Measurements from ENCODE around the gene RIC1. TPM values are rescaled to one million over a fixed set of nuclear protein-coding genes. Genes with fewer than 3 reads are reported as not detected.

Gene RIC1
- total RNA-seq, 1 experiment from 2014 or later = 25.5 TPM

GRCh38 chr9:5784526-5785315 lies 155.8 kb downstream of the RIC1 start:
- CTCF ChIA-PET = no interaction called here
- no peak for ATAC-seq

More at GRCh38 chr9:5784526-5785315, 155.8 kb downstream of the RIC1 start:
- H3K36me3 ChIP-seq (ENCODE audit: control insufficient read depth in 1 of 2, insufficient read depth in 2 of 2, low read length in 2 of 2) = peaks cover 7 to 24% of the 10 kb centered on the region in 2 experiments
- DNase-seq (ENCODE audit: low read depth, low spot score) = no peak
- no peak overlapping the region for H3K4me3 ChIP-seq (replicated peaks in 1 of 2; ENCODE audit: low read depth in 1 of 2, low read length in 2 of 2)
- H3K4me1 ChIP-seq (ENCODE audit: control insufficient read depth in 1 of 2, insufficient read depth in 2 of 2, low read length in 2 of 2) = peaks cover 0 to 7% of the 10 kb centered on the region in 2 experiments; a peak in 1 of 4 replicates
- no peaks in the 10 kb centered on the region for H3K9me2 ChIP-seq (ENCODE audit: insufficient read depth)
- no peak overlapping the region for H3K27ac ChIP-seq (ENCODE audit: low read depth, low read length)
- H4K20me1 ChIP-seq (ENCODE audit: insufficient read depth) = no peaks in the 10 kb centered on the region
- no TSS peak for BruUV-seq (replicated peaks)
- H3K27me3 ChIP-seq (ENCODE audit: insufficient read depth, low read length) = no peaks in the 10 kb centered on the region
- TF ChIP-seq POLR2A (IDR thresholded peaks at IDR 0.05; ENCODE audit: borderline replicate concordance, extremely low read depth, insufficient read depth, insufficient read length) = no peak
- no peak; the same call in 1 of the 2 replicates for TF ChIP-seq JUND (IDR thresholded peaks at IDR 0.05)
- no peak for TF ChIP-seq CTCF (IDR thresholded peaks at IDR 0.05 in 2 of 3, conservative IDR thresholded peaks at IDR 0.05 in 1 of 3; ENCODE audit: borderline replicate concordance in 1 of 3, insufficient read depth in 1 of 3, low read depth in 2 of 3, low read length in 2 of 3)
- no peak for TF ChIP-seq EZH2phosphoT487 (IDR thresholded peaks at IDR 0.05; ENCODE audit: borderline replicate concordance)
- TF ChIP-seq ZNF274 (IDR thresholded peaks at IDR 0.05; ENCODE audit: low read depth, low read length) = no peak
- TF ChIP-seq EZH2 (IDR thresholded peaks at IDR 0.05) = no peak
- TF ChIP-seq CBX3 (IDR thresholded peaks at IDR 0.05; ENCODE audit: low read depth) = no peak
- no peak for TF ChIP-seq ATF3 (IDR thresholded peaks at IDR 0.05)
- TF ChIP-seq ZFX (IDR thresholded peaks at IDR 0.05) = no peak
- TF ChIP-seq SIN3A (IDR thresholded peaks at IDR 0.05; ENCODE audit: low read depth) = no peak
- no peak for TF ChIP-seq POLR2AphosphoS5 (IDR thresholded peaks at IDR 0.05; ENCODE audit: low read depth, low read length)
- no peak for TF ChIP-seq EGR1 (IDR thresholded peaks at IDR 0.05; ENCODE audit: low read depth)
- no peak for TF ChIP-seq ZBTB33 (IDR thresholded peaks at IDR 0.05; ENCODE audit: extremely low read depth, insufficient replicate concordance, low read length)
- no peak for TF ChIP-seq MAX (IDR thresholded peaks at IDR 0.05)
- TF ChIP-seq TCF7L2 (IDR thresholded peaks at IDR 0.05; ENCODE audit: borderline replicate concordance, extremely low read depth, insufficient read depth, insufficient read length) = no peak
- TF ChIP-seq YY1 (IDR thresholded peaks at IDR 0.05; ENCODE audit: extremely low read depth, insufficient replicate concordance, low read depth, low read length) = no peak
- no peak for TF ChIP-seq FOSL1 (IDR thresholded peaks at IDR 0.05; ENCODE audit: low read depth)
- TF ChIP-seq SRF (IDR thresholded peaks at IDR 0.05; ENCODE audit: low read depth) = no peak
- no peak for TF ChIP-seq ELF1 (IDR thresholded peaks at IDR 0.05; ENCODE audit: borderline replicate concordance, low read depth)
- ChIA-PET RAD21 (ENCODE audit: low non-redundant PET in 1 of 2, low total read pairs in 2 of 2, uncharacterized antibody in 2 of 2, unreplicated experiment in 2 of 2) (no interaction called here), POLR2A (no interaction called here)
- no peak overlapping the region for H2AFZ ChIP-seq (ENCODE audit: low read depth, low read length, poor library complexity, severe bottlenecking)
- no peaks in the 10 kb centered on the region for H3K9me3 ChIP-seq (ENCODE audit: control insufficient read depth in 1 of 2, insufficient read depth in 1 of 2, low read depth in 1 of 2, low read length in 2 of 2)
- intact Hi-C loops (cut with micrococcal nuclease) = no loop called here
- H3K79me2 ChIP-seq (ENCODE audit: insufficient read depth, low read length) = peaks cover 9% of the 10 kb centered on the region; the same call in 1 of the 2 replicates
- H3K4me2 ChIP-seq (ENCODE audit: low read length) = no peak overlapping the region
- H3K9ac ChIP-seq (ENCODE audit: low read length) = no peak overlapping the region

All from HCT116 (cell line).